SK-N-SH (cell line): ENCODE measurements around the gene KNDC1.

Experiments
- CHD2 ChIP-seq: fragments of 150-350 bp; IDR thresholded peaks from 2 replicates; pipeline ENCODE4 v1.6.1; 2018; ENCODE audit warnings: low read length; ENCODE audit not compliant: partially characterized antibody
- CTCF ChIP-seq: fragments of 200-600 bp; sonication (generic); IDR thresholded peaks from 2 replicates; pipeline ENCODE4 v1.6.1; 2017; ENCODE audit warnings: antibody characterized with exemption, mild to moderate bottlenecking, moderate library complexity
- EP300 ChIP-seq, 2 experiments: IDR thresholded peaks; 2 replicates each; pipeline versions ENCODE4 v1.4.0 to v1.6.1; 2012; ENCODE audit warnings: borderline replicate concordance in 1 of 2, low read depth in 1 of 2, low read length in 1 of 2
- IRF3 ChIP-seq: fragments of 150-350 bp; IDR thresholded peaks from 2 replicates; pipeline ENCODE4 v1.6.1; 2016; ENCODE audit warnings: mild to moderate bottlenecking, low read depth, low read length
- NRF1 ChIP-seq: IDR thresholded peaks from 2 replicates; pipeline ENCODE4 v1.6.1; 2012; ENCODE audit warnings: low read depth, mild to moderate bottlenecking, low read length
- POLR2AphosphoS5 ChIP-seq: IDR thresholded peaks from 2 replicates; pipeline ENCODE4 v1.6.1; 2012; ENCODE audit warnings: low read depth, low read length
- REST ChIP-seq: IDR thresholded peaks from 2 replicates; pipeline ENCODE4 v1.6.1; 2012; ENCODE audit warnings: mild to moderate bottlenecking, low read depth, low read length, moderate library complexity
- SIN3A ChIP-seq: IDR thresholded peaks from 2 replicates; pipeline ENCODE4 v1.6.1; 2012; ENCODE audit warnings: low read depth, mild to moderate bottlenecking, low read length, moderate library complexity, borderline replicate concordance
- SMC3 ChIP-seq: IDR thresholded peaks from 2 replicates; pipeline ENCODE4 v1.6.1; 2012; ENCODE audit warnings: low read depth, low read length, improper control_type of control experiment
- TEAD4 ChIP-seq: IDR thresholded peaks from 2 replicates; pipeline ENCODE4 v1.4.0; 2012; ENCODE audit warnings: mild to moderate bottlenecking, borderline replicate concordance; ENCODE audit not compliant: insufficient read depth
- USF1 ChIP-seq: IDR thresholded peaks from 2 replicates; pipeline ENCODE4 v1.4.0; 2012; ENCODE audit warnings: low read depth, borderline replicate concordance
- YY1 ChIP-seq: IDR thresholded peaks from 2 replicates; pipeline ENCODE4 v1.4.0; 2012; ENCODE audit warnings: low read depth, mild to moderate bottlenecking
- TF ChIP-seq, protein P1 (sequence below): IDR thresholded peaks from 2 replicates; pipeline ENCODE4 v1.4.0; 2012; ENCODE audit warnings: low read depth

- no peak for TF ChIP-seq CTCF
- no peak for TF ChIP-seq POLR2AphosphoS5
- TF ChIP-seq NRF1: no peak
- no peak for TF ChIP-seq SMC3
- no peak for TF ChIP-seq EP300 (IDR thresholded peaks at IDR 0.05; ENCODE audit: borderline replicate concordance in 1 of 2, low read depth in 1 of 2, low read length in 1 of 2)
- no peak for TF ChIP-seq REST
- no peak for TF ChIP-seq IRF3
- TF ChIP-seq, protein P1, sequence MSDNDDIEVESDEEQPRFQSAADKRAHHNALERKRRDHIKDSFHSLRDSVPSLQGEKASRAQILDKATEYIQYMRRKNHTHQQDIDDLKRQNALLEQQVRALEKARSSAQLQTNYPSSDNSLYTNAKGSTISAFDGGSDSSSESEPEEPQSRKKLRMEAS: no peak
- no peak for TF ChIP-seq YY1
- no peak for TF ChIP-seq TEAD4
- TF ChIP-seq USF1: no peak
- TF ChIP-seq CHD2: no peak
- no peak for TF ChIP-seq SIN3A
Observed at GRCh38 chr10:133135116-133135465, 24.9 kb upstream of the KNDC1 start.
